ENCODE data around the gene SASH3.

Gene SASH3

DNA sequence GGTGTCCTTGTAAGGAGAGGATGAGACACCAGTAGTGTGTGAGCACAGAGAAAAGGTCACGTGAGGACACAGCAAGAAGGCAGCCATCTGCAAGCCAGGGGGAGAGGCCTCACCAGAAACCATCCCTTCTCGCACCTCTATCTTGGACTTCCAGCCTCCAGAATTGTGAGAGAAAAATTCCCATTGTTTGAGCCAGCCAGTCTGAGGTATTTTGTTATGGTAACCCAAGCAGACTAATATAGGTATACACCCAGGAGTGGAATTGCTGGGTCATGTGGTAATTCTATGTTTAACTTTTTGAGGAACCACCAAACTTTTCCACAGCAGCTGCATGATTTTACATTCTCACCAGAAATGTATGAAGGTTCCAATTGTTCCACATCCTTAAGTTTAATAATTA is 38.4 kb downstream of the SASH3 start:
- Histone ChIP-seq H3K4me1 (ENCODE audit: insufficient read depth, low read length) (no peaks in the 10 kb centered on the region), H3K79me2 (ENCODE audit: insufficient read depth, low read length) (no peaks in the 10 kb centered on the region), H3K9ac (ENCODE audit: low read depth, low read length) (no peak overlapping the region), H3K9me3 (ENCODE audit: insufficient read depth, low read length, severe bottlenecking) (no peaks in the 10 kb centered on the region), H2AFZ (ENCODE audit: low read depth, low read length) (no peak overlapping the region), H3K36me3 (ENCODE audit: insufficient read depth, low read length) (peaks cover 12% of the 10 kb centered on the region), H3K27ac (ENCODE audit: low read length) (no peak overlapping the region), H3K27me3 (ENCODE audit: insufficient read depth, low read length, poor library complexity) (no peaks in the 10 kb centered on the region), H3K4me3 (ENCODE audit: low read depth in 1 of 2, low read length in 2 of 2) (no peak overlapping the region), H3K4me2 (ENCODE audit: insufficient read depth, low read length) (no peak overlapping the region), H4K20me1 (ENCODE audit: insufficient read depth, low read length) (no peaks in the 10 kb centered on the region)
- no peak for TF ChIP-seq EZH2 (IDR thresholded peaks at IDR 0.05; ENCODE audit: borderline replicate concordance, low read depth, low read length, severe bottlenecking)
- DNase-seq, result no peak
- ATAC-seq (ENCODE audit: insufficient read depth, low read depth), result no peak

DNA sequence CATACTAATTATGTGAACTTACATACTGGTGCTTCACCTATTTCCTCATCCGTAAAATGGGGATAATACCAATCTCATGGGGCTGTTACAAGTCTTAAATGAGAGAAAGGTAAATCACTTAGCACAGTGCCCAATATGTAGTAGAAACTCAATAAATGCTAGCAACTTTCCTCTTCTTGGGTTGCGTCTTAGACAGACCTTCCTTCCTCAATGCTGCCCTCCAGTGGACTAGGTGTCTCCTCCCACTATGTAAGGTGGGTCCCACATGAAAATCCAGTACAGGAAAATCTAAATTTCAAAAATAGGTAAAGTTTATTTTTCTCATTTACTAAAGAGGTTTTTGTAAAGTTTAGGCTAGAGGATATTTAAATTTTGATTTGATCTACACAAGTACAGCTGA is 43.4 kb downstream of the SASH3 start:
- no peak overlapping the region for H3K4me2 ChIP-seq (ENCODE audit: insufficient read depth, low read length)
- no peaks in the 10 kb centered on the region for H3K79me2 ChIP-seq (ENCODE audit: insufficient read depth, low read length)
- no peak overlapping the region for H3K4me3 ChIP-seq (ENCODE audit: low read depth in 1 of 2, low read length in 2 of 2)
- TF ChIP-seq EZH2 (IDR thresholded peaks at IDR 0.05; ENCODE audit: borderline replicate concordance, low read depth, low read length, severe bottlenecking), result no peak
- TF ChIP-seq, protein P1, sequence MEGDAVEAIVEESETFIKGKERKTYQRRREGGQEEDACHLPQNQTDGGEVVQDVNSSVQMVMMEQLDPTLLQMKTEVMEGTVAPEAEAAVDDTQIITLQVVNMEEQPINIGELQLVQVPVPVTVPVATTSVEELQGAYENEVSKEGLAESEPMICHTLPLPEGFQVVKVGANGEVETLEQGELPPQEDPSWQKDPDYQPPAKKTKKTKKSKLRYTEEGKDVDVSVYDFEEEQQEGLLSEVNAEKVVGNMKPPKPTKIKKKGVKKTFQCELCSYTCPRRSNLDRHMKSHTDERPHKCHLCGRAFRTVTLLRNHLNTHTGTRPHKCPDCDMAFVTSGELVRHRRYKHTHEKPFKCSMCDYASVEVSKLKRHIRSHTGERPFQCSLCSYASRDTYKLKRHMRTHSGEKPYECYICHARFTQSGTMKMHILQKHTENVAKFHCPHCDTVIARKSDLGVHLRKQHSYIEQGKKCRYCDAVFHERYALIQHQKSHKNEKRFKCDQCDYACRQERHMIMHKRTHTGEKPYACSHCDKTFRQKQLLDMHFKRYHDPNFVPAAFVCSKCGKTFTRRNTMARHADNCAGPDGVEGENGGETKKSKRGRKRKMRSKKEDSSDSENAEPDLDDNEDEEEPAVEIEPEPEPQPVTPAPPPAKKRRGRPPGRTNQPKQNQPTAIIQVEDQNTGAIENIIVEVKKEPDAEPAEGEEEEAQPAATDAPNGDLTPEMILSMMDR (IDR thresholded peaks at IDR 0.05; ENCODE audit: borderline replicate concordance, extremely low read depth, low read length, poor library complexity, severe bottlenecking), result peak; percentile 82
- no peaks in the 10 kb centered on the region for H3K9me3 ChIP-seq (ENCODE audit: insufficient read depth, low read length, severe bottlenecking)
- no peaks in the 10 kb centered on the region for H4K20me1 ChIP-seq (ENCODE audit: insufficient read depth, low read length)
- ATAC-seq (ENCODE audit: insufficient read depth, low read depth), result peak; percentile 99
- H3K27me3 ChIP-seq (ENCODE audit: insufficient read depth, low read length, poor library complexity), result no peaks in the 10 kb centered on the region
- no peak overlapping the region for H2AFZ ChIP-seq (ENCODE audit: low read depth, low read length)
- DNase-seq, result peak; percentile 66
- peak overlapping the region; percentile 59 for H3K27ac ChIP-seq (ENCODE audit: low read length)
- H3K9ac ChIP-seq (ENCODE audit: low read depth, low read length), result no peak overlapping the region
- no peaks in the 10 kb centered on the region for H3K4me1 ChIP-seq (ENCODE audit: insufficient read depth, low read length)
- H3K36me3 ChIP-seq (ENCODE audit: insufficient read depth, low read length), result peaks cover 9% of the 10 kb centered on the region

DNA sequence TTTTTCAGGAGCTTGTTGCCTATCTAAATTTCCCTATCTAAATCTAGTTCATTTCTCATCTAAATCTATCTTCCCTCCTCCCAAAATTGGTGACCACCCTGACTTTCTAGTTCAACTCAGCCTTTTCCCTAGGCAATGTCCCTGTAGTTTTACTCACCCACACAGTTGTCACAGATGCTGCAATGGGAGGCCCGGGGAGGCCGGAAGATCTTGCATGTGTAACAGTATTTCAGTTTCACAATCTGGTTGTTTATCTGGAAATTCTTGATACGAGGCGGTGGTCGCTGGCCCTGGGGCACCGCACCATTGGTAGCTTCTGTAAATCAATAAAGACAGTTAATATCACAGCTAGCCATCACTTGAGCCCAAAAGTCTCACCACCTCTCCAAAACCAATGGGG is 43.8 kb downstream of the SASH3 start:
- H2AFZ ChIP-seq (ENCODE audit: low read depth, low read length), result 0 out of 2 replicates have a peak overlapping the region, but pooled peaks have one; percentile 5
- no peaks in the 10 kb centered on the region for H3K4me1 ChIP-seq (ENCODE audit: insufficient read depth, low read length)
- H3K79me2 ChIP-seq (ENCODE audit: insufficient read depth, low read length), result no peaks in the 10 kb centered on the region
- DNase-seq (no peak), ATAC-seq (ENCODE audit: insufficient read depth, low read depth) (peak; percentile 16; the same call in 1 of the 3 replicates)
- peaks cover 8% of the 10 kb centered on the region for H3K36me3 ChIP-seq (ENCODE audit: insufficient read depth, low read length)
- TF ChIP-seq, protein P1 (IDR thresholded peaks at IDR 0.05; ENCODE audit: borderline replicate concordance, extremely low read depth, low read length, poor library complexity, severe bottlenecking), result no peak
- TF ChIP-seq EZH2 (IDR thresholded peaks at IDR 0.05; ENCODE audit: borderline replicate concordance, low read depth, low read length, severe bottlenecking), result no peak
- no peak overlapping the region for H3K4me2 ChIP-seq (ENCODE audit: insufficient read depth, low read length)
- H3K27me3 ChIP-seq (ENCODE audit: insufficient read depth, low read length, poor library complexity), result no peaks in the 10 kb centered on the region
- H4K20me1 ChIP-seq (ENCODE audit: insufficient read depth, low read length), result no peaks in the 10 kb centered on the region
- H3K4me3 ChIP-seq (ENCODE audit: low read depth in 1 of 2, low read length in 2 of 2), result no peak overlapping the region
- no peak overlapping the region for H3K9ac ChIP-seq (ENCODE audit: low read depth, low read length)
- H3K27ac ChIP-seq (ENCODE audit: low read length), result no peak overlapping the region
- H3K9me3 ChIP-seq (ENCODE audit: insufficient read depth, low read length, severe bottlenecking), result no peaks in the 10 kb centered on the region

DNA sequence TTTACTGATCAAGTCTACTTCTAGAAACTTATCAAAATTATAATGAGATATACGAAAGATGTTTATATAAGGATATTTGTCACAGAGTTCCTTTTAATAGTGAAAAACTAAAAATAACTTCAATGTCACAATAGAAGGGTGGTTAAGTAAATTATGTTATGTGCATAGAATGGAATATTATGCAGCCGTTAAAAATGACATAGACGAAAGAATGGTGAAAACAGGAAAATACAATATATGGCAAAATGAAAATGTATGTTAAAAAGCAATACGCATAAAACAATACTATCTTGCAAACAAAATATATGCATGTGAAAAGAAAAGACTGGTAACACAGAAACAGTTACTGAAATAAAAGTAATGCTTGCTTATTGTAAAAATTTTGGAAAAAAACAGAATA is 44.9 kb downstream of the SASH3 start:
- Histone ChIP-seq H3K36me3 (ENCODE audit: insufficient read depth, low read length) (peaks cover 12% of the 10 kb centered on the region), H3K27ac (ENCODE audit: low read length) (no peak overlapping the region), H3K79me2 (ENCODE audit: insufficient read depth, low read length) (no peaks in the 10 kb centered on the region), H3K4me2 (ENCODE audit: insufficient read depth, low read length) (no peak overlapping the region), H3K9me3 (ENCODE audit: insufficient read depth, low read length, severe bottlenecking) (no peaks in the 10 kb centered on the region), H4K20me1 (ENCODE audit: insufficient read depth, low read length) (no peaks in the 10 kb centered on the region), H3K4me1 (ENCODE audit: insufficient read depth, low read length) (no peaks in the 10 kb centered on the region), H3K27me3 (ENCODE audit: insufficient read depth, low read length, poor library complexity) (no peaks in the 10 kb centered on the region), H3K9ac (ENCODE audit: low read depth, low read length) (no peak overlapping the region), H3K4me3 (ENCODE audit: low read depth in 1 of 2, low read length in 2 of 2) (no peak overlapping the region), H2AFZ (ENCODE audit: low read depth, low read length) (no peak overlapping the region)
- DNase-seq, result no peak
- ATAC-seq (ENCODE audit: insufficient read depth, low read depth), result no peak
- TF ChIP-seq EZH2 (IDR thresholded peaks at IDR 0.05; ENCODE audit: borderline replicate concordance, low read depth, low read length, severe bottlenecking), result no peak
- TF ChIP-seq, protein P1 (IDR thresholded peaks at IDR 0.05; ENCODE audit: borderline replicate concordance, extremely low read depth, low read length, poor library complexity, severe bottlenecking), result no peak

Measured in DND-41 (cell line).